Measurements from ENCODE around the gene ATF7. TPM values are rescaled to one million over a fixed set of nuclear protein-coding genes. Genes with fewer than 3 reads are reported as not detected.

The ATF7 gene
- total RNA-seq, 1 experiment from 2014 or later, result 26.9 TPM

DNA sequence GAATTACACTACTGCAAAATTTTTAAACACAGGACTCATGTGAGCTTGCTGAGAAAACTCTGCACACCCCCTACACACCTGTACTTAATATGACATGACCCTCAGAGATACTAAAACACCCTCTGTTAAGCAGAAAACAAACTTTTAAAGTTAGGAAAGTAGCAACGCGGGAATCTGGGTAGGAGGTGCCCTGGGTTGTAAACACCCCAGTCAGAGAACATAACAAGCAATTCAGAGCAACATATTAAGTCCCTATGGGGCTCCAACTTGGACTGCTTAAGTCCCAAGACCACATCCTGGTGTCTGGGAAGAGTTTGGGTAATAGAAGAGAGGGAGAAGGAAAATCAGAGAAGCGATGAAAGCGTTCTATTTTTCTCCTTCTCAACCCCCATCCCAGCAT, 1.2 kb downstream of the ATF7 start:
- intact Hi-C loops (cut with micrococcal nuclease; ENCODE audit: unreplicated experiment), result no loop called here
- TF ChIP-seq, protein P1, sequence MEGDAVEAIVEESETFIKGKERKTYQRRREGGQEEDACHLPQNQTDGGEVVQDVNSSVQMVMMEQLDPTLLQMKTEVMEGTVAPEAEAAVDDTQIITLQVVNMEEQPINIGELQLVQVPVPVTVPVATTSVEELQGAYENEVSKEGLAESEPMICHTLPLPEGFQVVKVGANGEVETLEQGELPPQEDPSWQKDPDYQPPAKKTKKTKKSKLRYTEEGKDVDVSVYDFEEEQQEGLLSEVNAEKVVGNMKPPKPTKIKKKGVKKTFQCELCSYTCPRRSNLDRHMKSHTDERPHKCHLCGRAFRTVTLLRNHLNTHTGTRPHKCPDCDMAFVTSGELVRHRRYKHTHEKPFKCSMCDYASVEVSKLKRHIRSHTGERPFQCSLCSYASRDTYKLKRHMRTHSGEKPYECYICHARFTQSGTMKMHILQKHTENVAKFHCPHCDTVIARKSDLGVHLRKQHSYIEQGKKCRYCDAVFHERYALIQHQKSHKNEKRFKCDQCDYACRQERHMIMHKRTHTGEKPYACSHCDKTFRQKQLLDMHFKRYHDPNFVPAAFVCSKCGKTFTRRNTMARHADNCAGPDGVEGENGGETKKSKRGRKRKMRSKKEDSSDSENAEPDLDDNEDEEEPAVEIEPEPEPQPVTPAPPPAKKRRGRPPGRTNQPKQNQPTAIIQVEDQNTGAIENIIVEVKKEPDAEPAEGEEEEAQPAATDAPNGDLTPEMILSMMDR (IDR thresholded peaks at IDR 0.05; ENCODE audit: insufficient read depth in 1 of 2, low read depth in 1 of 2, low read length in 1 of 2, severe bottlenecking in 1 of 2, unreplicated experiment in 1 of 2), result no peak
- ChIA-PET CTCF (interaction anchor here (1.1 to 2.4 kb wide), 3 partner anchors 50 to 204 kb away, joined by 3 to 14 read pairs (median 7); partner anchors contain the start of gene ATP5MC2), POLR2A (interaction anchor here (0.6 to 1.5 kb wide), 2 partner anchors 51 to 1346 kb away, joined by 8 to 11 read pairs; partner anchors contain the start of gene ATP5MC2)
- Mint-ChIP-seq H3K27ac (ENCODE audit: unreplicated experiment) (peak overlapping the region; percentile 91), H3K9me3 (ENCODE audit: unreplicated experiment) (no peaks in the 10 kb centered on the region), H3K36me3 (ENCODE audit: insufficient read depth, unreplicated experiment) (peaks cover 15% of the 10 kb centered on the region), H3K27me3 (ENCODE audit: insufficient read depth, unreplicated experiment) (no peaks in the 10 kb centered on the region), H3K4me1 (ENCODE audit: low read depth, unreplicated experiment) (peaks cover 27% of the 10 kb centered on the region), H3K4me3 (ENCODE audit: unreplicated experiment) (peak overlapping the region; percentile 100)
- Histone ChIP-seq H3K4me1 (peaks cover 12% of the 10 kb centered on the region), H3K4me3 (ENCODE audit: low read depth, low read length) (peak overlapping the region; percentile 73), H3K27me3 (replicated peaks; ENCODE audit: control insufficient read depth, insufficient read depth, low read length) (no peaks in the 10 kb centered on the region), H3K9me3 (no peaks in the 10 kb centered on the region), H3K36me3 (ENCODE audit: control insufficient read depth, insufficient read depth, low read length) (no peaks in the 10 kb centered on the region)
- DNase-seq, result no peak
- BruUV-seq (replicated peaks), result no TSS peak

DNA sequence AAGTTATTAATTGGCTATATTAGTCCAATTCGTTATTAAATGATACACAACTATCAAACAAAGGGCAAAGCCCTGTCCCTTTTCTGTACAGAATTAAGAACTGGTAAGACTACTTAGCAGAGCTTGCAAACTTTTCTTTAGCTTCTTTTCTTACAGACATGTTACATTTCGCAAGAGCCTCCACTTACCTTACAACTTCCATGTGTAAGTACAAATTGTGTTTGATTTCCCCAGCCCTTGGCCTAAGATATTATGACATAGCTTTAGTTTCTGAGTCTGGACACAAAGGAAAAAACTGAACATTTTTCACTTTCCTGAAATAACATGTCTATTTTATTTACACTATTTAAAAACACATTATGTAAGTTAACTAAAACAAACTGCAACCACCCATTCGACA, 1.7 kb downstream of the ATF7 start:
- no peak overlapping the region for H3K27ac Mint-ChIP-seq (ENCODE audit: unreplicated experiment)

DNA sequence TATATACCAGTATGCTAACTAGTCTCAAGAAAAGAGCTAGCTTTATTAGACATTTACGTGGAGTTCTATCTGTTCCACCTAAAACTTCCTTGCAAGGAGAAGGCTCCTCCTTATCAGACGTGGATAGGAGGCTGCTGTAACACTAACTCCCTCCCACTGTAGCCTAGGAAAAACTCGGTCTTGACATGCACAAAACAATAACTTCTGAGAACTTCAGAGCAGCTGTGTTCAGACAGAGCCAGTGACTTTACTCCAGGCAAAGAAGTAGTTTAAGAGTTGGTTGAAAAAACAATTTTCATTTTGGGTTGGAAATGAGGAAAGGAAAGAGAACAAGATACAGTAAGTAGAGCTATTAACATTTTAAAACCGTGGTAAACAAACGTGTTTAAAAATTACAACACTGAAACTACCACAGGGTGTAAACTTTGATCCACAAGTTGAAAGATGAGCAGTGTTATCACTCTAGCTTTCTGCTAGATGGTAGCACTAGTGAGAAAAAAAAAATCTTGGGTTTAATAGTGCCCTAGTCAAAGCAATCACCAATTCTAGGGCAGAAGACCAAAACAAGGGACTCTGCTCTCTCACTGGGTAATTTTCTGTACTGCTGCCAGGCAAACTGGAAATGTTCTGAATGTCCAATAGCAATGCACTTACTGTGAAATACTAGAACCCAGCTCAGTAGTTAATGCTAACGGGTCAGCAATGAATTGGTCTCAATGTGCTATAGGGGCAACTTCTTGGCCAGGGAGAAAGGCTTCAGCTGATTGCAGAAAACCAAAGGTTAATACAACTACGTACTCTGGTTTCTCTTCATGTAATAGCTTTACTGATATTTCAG, 2.4 kb downstream of the ATF7 start:
- DNase-seq, result no peak
- Mint-ChIP-seq H3K4me3 (ENCODE audit: unreplicated experiment) (peak overlapping the region; percentile 31), H3K27ac (ENCODE audit: unreplicated experiment) (peak overlapping the region; percentile 18)

More for the DNA sequence above, 1.7 kb downstream of the ATF7 start:
- Mint-ChIP-seq H3K27me3 (ENCODE audit: insufficient read depth, unreplicated experiment) (no peaks in the 10 kb centered on the region), H3K4me3 (ENCODE audit: unreplicated experiment) (peak overlapping the region; percentile 100), H3K36me3 (ENCODE audit: insufficient read depth, unreplicated experiment) (peaks cover 15% of the 10 kb centered on the region), H3K4me1 (ENCODE audit: low read depth, unreplicated experiment) (peaks cover 27% of the 10 kb centered on the region), H3K9me3 (ENCODE audit: unreplicated experiment) (no peaks in the 10 kb centered on the region)
- H3K27me3 ChIP-seq (replicated peaks; ENCODE audit: control insufficient read depth, insufficient read depth, low read length), result no peaks in the 10 kb centered on the region
- ChIA-PET CTCF (interaction anchor here (1.9 kb wide), 1 partner anchor 51 kb away, joined by 6 read pairs; the partner anchor contains the start of gene ATP5MC2), POLR2A (interaction anchor here (1.2 kb wide), 1 partner anchor 51 kb away, joined by 6 read pairs; the partner anchor contains the start of gene ATP5MC2)
- H3K4me3 ChIP-seq (ENCODE audit: low read depth, low read length), result no peak overlapping the region
- no peaks in the 10 kb centered on the region for H3K36me3 ChIP-seq (ENCODE audit: control insufficient read depth, insufficient read depth, low read length)
- no peak for DNase-seq
- intact Hi-C loops (cut with micrococcal nuclease; ENCODE audit: unreplicated experiment), result no loop called here
- TF ChIP-seq, protein P1 (IDR thresholded peaks at IDR 0.05; ENCODE audit: insufficient read depth in 1 of 2, low read depth in 1 of 2, low read length in 1 of 2, severe bottlenecking in 1 of 2, unreplicated experiment in 1 of 2), result no peak
- no peaks in the 10 kb centered on the region for H3K9me3 ChIP-seq
- peaks cover 12% of the 10 kb centered on the region for H3K4me1 ChIP-seq
- no TSS peak for BruUV-seq (replicated peaks)

More for the DNA sequence above, 2.4 kb downstream of the ATF7 start:
- H3K4me1 ChIP-seq, result peaks cover 12% of the 10 kb centered on the region
- H3K4me1 Mint-ChIP-seq (ENCODE audit: low read depth, unreplicated experiment), result peaks cover 27% of the 10 kb centered on the region
- intact Hi-C loops (cut with micrococcal nuclease; ENCODE audit: unreplicated experiment), result no loop called here
- no TSS peak for BruUV-seq (replicated peaks)
- TF ChIP-seq, protein P1 (IDR thresholded peaks at IDR 0.05; ENCODE audit: insufficient read depth in 1 of 2, low read depth in 1 of 2, low read length in 1 of 2, severe bottlenecking in 1 of 2, unreplicated experiment in 1 of 2), result no peak
- ChIA-PET CTCF (interaction anchor here (0.9 to 1.9 kb wide), 2 partner anchors 52 to 111 kb away, joined by 4 to 6 read pairs; partner anchors contain the start of gene ATP5MC2), POLR2A (interaction anchor here (0.5 to 1.2 kb wide), 3 partner anchors 15 to 62 kb away, joined by 3 to 6 read pairs (median 3); partner anchors contain the start of gene ATP5MC2)
- H3K27me3 ChIP-seq (replicated peaks; ENCODE audit: control insufficient read depth, insufficient read depth, low read length), result no peaks in the 10 kb centered on the region
- H3K9me3 ChIP-seq, result no peaks in the 10 kb centered on the region
- no peaks in the 10 kb centered on the region for H3K27me3 Mint-ChIP-seq (ENCODE audit: insufficient read depth, unreplicated experiment)
- no peaks in the 10 kb centered on the region for H3K9me3 Mint-ChIP-seq (ENCODE audit: unreplicated experiment)
- H3K36me3 ChIP-seq (ENCODE audit: control insufficient read depth, insufficient read depth, low read length), result no peaks in the 10 kb centered on the region
- no peak overlapping the region for H3K4me3 ChIP-seq (ENCODE audit: low read depth, low read length)
- peaks cover 15% of the 10 kb centered on the region for H3K36me3 Mint-ChIP-seq (ENCODE audit: insufficient read depth, unreplicated experiment)
